ENCODE measurements around the gene YIF1A.

Gene YIF1A

DNA sequence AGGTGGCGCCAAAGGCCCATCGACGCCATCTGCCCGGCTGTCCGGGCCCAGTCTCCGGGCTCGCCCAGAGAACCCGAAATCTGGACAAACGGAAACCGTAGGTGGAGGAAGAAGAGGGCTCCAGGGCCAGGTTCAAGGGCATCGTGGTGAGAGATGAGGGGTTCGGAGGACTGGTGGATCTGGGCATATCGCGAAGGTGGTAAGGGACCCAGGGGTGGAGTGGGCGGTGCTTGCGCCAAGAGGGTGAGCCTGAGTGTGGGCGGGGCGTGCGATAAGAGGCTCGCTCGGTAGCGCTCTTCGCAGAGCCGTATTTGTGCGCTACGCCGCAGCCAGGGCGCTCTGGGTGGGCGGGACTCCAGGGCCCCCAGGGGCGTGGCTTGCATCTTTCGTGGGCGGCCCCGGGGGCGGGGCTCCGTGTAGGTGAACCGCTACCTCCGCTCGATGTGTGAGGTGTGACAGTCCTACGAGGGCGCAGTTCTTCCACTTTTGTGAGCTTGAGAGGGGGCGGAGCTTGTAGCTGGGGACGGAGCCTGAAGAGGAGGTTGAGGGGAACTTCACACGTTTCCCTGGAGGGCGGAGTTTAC is 23.1 kb upstream of the YIF1A start (continued):
- TF ChIP-seq, protein P1, sequence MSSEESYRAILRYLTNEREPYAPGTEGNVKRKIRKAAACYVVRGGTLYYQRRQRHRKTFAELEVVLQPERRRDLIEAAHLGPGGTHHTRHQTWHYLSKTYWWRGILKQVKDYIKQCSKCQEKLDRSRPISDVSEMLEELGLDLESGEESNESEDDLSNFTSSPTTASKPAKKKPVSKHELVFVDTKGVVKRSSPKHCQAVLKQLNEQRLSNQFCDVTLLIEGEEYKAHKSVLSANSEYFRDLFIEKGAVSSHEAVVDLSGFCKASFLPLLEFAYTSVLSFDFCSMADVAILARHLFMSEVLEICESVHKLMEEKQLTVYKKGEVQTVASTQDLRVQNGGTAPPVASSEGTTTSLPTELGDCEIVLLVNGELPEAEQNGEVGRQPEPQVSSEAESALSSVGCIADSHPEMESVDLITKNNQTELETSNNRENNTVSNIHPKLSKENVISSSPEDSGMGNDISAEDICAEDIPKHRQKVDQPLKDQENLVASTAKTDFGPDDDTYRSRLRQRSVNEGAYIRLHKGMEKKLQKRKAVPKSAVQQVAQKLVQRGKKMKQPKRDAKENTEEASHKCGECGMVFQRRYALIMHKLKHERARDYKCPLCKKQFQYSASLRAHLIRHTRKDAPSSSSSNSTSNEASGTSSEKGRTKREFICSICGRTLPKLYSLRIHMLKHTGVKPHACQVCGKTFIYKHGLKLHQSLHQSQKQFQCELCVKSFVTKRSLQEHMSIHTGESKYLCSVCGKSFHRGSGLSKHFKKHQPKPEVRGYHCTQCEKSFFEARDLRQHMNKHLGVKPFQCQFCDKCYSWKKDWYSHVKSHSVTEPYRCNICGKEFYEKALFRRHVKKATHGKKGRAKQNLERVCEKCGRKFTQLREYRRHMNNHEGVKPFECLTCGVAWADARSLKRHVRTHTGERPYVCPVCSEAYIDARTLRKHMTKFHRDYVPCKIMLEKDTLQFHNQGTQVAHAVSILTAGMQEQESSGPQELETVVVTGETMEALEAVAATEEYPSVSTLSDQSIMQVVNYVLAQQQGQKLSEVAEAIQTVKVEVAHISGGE (tag by site-specific recombination; conservative IDR thresholded peaks at IDR 0.05; ENCODE audit: low read depth) = no peak
- TF ChIP-seq ZNF560 (tag by site-specific recombination; IDR thresholded peaks at IDR 0.05; ENCODE audit: borderline replicate concordance) (no peak), ZNF394 (tag by site-specific recombination; IDR thresholded peaks at IDR 0.05; ENCODE audit: borderline replicate concordance) (peak; percentile 19; the same call in 1 of the 2 replicates), ZNF416 (tag by site-specific recombination; IDR thresholded peaks at IDR 0.05) (no peak), ZNF561 (tag by site-specific recombination; IDR thresholded peaks at IDR 0.05; ENCODE audit: borderline replicate concordance) (no peak), ZNF404 (tag by site-specific recombination; IDR thresholded peaks at IDR 0.05) (no peak), SP7 (tag by site-specific recombination; IDR thresholded peaks at IDR 0.05) (peak; percentile 60), ZBTB17 (tag by site-specific recombination; IDR thresholded peaks at IDR 0.05) (peak; percentile 89), ZNF423 (tag by site-specific recombination; IDR thresholded peaks at IDR 0.05) (peak; percentile 96), ZSCAN30 (tag by site-specific recombination; IDR thresholded peaks at IDR 0.05) (0 out of 2 replicates have a peak, but pooled peaks have one; percentile 41), ZXDB (tag by site-specific recombination; IDR thresholded peaks at IDR 0.05) (peak; percentile 84), FEZF1 (tag by site-specific recombination; IDR thresholded peaks at IDR 0.05) (no peak), KLF9 (tag by site-specific recombination; IDR thresholded peaks at IDR 0.05; ENCODE audit: low read depth) (peak; percentile 94), ZNF768 (tag by site-specific recombination; IDR thresholded peaks at IDR 0.05) (no peak), ZNF248 (tag by site-specific recombination; IDR thresholded peaks at IDR 0.05) (no peak), ZNF548 (tag by site-specific recombination; IDR thresholded peaks at IDR 0.05) (no peak), ZNF600 (tag by site-specific recombination; IDR thresholded peaks at IDR 0.05) (peak; percentile 68), ZNF571 (tag by site-specific recombination; IDR thresholded peaks at IDR 0.05) (no peak)
- TF ChIP-seq, protein P2, sequence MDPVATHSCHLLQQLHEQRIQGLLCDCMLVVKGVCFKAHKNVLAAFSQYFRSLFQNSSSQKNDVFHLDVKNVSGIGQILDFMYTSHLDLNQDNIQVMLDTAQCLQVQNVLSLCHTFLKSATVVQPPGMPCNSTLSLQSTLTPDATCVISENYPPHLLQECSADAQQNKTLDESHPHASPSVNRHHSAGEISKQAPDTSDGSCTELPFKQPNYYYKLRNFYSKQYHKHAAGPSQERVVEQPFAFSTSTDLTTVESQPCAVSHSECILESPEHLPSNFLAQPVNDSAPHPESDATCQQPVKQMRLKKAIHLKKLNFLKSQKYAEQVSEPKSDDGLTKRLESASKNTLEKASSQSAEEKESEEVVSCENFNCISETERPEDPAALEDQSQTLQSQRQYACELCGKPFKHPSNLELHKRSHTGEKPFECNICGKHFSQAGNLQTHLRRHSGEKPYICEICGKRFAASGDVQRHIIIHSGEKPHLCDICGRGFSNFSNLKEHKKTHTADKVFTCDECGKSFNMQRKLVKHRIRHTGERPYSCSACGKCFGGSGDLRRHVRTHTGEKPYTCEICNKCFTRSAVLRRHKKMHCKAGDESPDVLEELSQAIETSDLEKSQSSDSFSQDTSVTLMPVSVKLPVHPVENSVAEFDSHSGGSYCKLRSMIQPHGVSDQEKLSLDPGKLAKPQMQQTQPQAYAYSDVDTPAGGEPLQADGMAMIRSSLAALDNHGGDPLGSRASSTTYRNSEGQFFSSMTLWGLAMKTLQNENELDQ (tag by site-specific recombination; IDR thresholded peaks at IDR 0.05; ENCODE audit: low read depth) = no peak
- TF ChIP-seq, protein P3, sequence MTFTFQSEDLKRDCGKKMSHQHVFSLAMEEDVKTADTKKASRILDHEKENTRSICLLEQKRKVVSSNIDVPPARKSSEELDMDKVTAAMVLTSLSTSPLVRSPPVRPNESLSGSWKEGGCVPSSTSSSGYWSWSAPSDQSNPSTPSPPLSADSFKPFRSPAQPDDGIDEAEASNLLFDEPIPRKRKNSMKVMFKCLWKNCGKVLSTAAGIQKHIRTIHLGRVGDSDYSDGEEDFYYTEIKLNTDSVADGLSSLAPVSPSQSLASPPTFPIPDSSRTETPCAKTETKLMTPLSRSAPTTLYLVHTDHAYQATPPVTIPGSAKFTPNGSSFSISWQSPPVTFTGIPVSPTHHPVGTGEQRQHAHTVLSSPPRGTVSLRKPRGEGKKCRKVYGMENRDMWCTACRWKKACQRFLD (tag by site-specific recombination; IDR thresholded peaks at IDR 0.05) = no peak
- TF ChIP-seq, protein P4, sequence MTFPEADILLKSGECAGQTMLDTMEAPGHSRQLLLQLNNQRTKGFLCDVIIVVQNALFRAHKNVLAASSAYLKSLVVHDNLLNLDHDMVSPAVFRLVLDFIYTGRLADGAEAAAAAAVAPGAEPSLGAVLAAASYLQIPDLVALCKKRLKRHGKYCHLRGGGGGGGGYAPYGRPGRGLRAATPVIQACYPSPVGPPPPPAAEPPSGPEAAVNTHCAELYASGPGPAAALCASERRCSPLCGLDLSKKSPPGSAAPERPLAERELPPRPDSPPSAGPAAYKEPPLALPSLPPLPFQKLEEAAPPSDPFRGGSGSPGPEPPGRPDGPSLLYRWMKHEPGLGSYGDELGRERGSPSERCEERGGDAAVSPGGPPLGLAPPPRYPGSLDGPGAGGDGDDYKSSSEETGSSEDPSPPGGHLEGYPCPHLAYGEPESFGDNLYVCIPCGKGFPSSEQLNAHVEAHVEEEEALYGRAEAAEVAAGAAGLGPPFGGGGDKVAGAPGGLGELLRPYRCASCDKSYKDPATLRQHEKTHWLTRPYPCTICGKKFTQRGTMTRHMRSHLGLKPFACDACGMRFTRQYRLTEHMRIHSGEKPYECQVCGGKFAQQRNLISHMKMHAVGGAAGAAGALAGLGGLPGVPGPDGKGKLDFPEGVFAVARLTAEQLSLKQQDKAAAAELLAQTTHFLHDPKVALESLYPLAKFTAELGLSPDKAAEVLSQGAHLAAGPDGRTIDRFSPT (tag by site-specific recombination; IDR thresholded peaks at IDR 0.05) = peak; percentile 93
- TF ChIP-seq, protein P5, sequence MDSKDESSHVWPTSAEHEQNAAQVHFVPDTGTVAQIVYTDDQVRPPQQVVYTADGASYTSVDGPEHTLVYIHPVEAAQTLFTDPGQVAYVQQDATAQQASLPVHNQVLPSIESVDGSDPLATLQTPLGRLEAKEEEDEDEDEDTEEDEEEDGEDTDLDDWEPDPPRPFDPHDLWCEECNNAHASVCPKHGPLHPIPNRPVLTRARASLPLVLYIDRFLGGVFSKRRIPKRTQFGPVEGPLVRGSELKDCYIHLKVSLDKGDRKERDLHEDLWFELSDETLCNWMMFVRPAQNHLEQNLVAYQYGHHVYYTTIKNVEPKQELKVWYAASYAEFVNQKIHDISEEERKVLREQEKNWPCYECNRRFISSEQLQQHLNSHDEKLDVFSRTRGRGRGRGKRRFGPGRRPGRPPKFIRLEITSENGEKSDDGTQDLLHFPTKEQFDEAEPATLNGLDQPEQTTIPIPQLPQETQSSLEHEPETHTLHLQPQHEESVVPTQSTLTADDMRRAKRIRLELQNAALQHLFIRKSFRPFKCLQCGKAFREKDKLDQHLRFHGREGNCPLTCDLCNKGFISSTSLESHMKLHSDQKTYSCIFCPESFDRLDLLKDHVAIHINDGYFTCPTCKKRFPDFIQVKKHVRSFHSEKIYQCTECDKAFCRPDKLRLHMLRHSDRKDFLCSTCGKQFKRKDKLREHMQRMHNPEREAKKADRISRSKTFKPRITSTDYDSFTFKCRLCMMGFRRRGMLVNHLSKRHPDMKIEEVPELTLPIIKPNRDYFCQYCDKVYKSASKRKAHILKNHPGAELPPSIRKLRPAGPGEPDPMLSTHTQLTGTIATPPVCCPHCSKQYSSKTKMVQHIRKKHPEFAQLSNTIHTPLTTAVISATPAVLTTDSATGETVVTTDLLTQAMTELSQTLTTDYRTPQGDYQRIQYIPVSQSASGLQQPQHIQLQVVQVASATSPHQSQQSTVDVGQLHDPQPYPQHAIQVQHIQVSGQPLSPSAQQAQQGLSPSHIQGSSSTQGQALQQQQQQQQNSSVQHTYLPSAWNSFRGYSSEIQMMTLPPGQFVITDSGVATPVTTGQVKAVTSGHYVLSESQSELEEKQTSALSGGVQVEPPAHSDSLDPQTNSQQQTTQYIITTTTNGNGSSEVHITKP (tag by site-specific recombination; IDR thresholded peaks at IDR 0.05) = 0 out of 2 replicates have a peak, but pooled peaks have one; percentile 90
- TF ChIP-seq, protein P6, sequence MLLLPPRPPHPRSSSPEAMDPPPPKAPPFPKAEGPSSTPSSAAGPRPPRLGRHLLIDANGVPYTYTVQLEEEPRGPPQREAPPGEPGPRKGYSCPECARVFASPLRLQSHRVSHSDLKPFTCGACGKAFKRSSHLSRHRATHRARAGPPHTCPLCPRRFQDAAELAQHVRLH (tag by site-specific recombination; IDR thresholded peaks at IDR 0.05) = 0 out of 2 replicates have a peak, but pooled peaks have one; percentile 22
- TF ChIP-seq, protein P7, sequence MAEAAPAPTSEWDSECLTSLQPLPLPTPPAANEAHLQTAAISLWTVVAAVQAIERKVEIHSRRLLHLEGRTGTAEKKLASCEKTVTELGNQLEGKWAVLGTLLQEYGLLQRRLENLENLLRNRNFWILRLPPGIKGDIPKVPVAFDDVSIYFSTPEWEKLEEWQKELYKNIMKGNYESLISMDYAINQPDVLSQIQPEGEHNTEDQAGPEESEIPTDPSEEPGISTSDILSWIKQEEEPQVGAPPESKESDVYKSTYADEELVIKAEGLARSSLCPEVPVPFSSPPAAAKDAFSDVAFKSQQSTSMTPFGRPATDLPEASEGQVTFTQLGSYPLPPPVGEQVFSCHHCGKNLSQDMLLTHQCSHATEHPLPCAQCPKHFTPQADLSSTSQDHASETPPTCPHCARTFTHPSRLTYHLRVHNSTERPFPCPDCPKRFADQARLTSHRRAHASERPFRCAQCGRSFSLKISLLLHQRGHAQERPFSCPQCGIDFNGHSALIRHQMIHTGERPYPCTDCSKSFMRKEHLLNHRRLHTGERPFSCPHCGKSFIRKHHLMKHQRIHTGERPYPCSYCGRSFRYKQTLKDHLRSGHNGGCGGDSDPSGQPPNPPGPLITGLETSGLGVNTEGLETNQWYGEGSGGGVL (tag by site-specific recombination; IDR thresholded peaks at IDR 0.05) = no peak

Data from HEK293 (cell line).